HFF-Myc (cell line): ENCODE measurements around the gene MUC13.

Experiments used
- DNase-seq: peaks from one replicate; pipeline ENCODE4 v3.0.0-alpha.2; 2011; ENCODE audit warnings: low read depth; ENCODE audit errors: extremely low read depth
- H3K4me3 ChIP-seq: replicated peaks from 2 replicates; pipeline ENCODE4 v1.5.1; 2011; ENCODE audit warnings: low read depth, mild to moderate bottlenecking, control low read depth, low read length
- CTCF ChIP-seq: IDR thresholded peaks from 2 replicates; pipeline ENCODE4 v1.5.1; 2012; ENCODE audit warnings: mild to moderate bottlenecking, low read depth, low read length, control low read depth; ENCODE audit errors: missing control alignments

The MUC13 gene

GRCh38 chr3:124934577-124934976 is at the start of gene MUC13:
TSS of gene MUC13 (minus strand) at chr3:124934751. CDS start at chr3:124934712, 39 bp downstream.
- no peak within 1 kb of the TSS for H3K4me3 ChIP-seq
- DNase-seq, result no peak
- no peak for TF ChIP-seq CTCF

GRCh38 chr3:124982855-124983254 is 48.3 kb upstream of the MUC13 start:
- no peak overlapping the region for H3K4me3 ChIP-seq
- no peak for DNase-seq
- TF ChIP-seq CTCF, result no peak

GRCh38 chr3:124981472-124981871 is 46.9 kb upstream of the MUC13 start:
- TF ChIP-seq CTCF, result no peak
- H3K4me3 ChIP-seq, result no peak overlapping the region
- DNase-seq, result no peak

DNA sequence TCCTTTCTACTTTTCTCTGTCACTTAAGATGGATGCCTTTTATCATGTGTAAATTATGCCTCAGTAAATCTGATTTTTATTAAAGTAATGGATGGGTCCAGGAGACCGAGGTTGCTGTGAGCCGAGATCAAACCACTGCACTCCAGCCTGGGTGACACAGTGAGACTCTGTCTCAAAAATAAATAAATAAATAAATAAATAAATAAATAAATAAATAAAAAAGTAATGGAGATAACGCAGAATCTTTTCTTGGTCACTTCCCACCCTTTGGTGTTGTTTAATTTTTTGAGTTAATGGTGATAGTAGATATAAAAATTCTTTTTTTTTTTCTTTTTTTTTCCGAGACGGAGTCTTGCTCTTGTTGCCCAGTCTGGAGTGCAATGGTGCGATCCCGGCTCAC is 44.1 kb upstream of the MUC13 start:
- DNase-seq, result no peak
- no peak for TF ChIP-seq CTCF
- H3K4me3 ChIP-seq, result no peak overlapping the region

DNA sequence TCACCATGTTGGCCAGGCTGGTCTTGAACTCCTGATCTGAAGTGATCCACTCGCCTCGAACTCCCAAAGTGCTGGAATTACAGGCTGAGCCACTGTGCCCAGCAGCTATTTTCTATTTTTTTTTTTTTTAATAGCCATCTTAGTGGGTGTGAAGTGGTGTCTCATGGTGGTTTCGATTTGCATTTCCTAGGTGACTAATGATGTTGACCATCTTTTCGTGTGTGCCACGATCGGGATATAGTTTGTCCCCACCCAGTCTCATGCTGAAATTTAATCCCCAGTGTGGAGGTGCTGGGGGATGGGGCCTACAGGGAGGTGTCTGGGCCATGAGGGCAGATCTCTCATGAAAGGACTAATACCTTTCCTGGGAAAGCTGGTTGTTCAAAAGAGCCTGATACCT is 41.8 kb upstream of the MUC13 start:
- no peak for DNase-seq
- TF ChIP-seq CTCF, result no peak
- H3K4me3 ChIP-seq, result no peak overlapping the region

GRCh38 chr3:124974691-124975090 is 40.1 kb upstream of the MUC13 start:
- no peak for DNase-seq
- TF ChIP-seq CTCF, result no peak
- H3K4me3 ChIP-seq, result no peak overlapping the region

GRCh38 chr3:124973290-124973689 is 38.7 kb upstream of the MUC13 start:
- no peak for DNase-seq
- TF ChIP-seq CTCF, result no peak
- H3K4me3 ChIP-seq, result no peak overlapping the region
